PFSK-1 (cell line): ENCODE results near the gene FAM181A.

ENCODE experiments used
- FOXP2 ChIP-seq: optimal IDR thresholded peaks from 2 replicates; pipeline ENCODE3; 2011; ENCODE audit warnings: borderline replicate concordance, control low read depth, inconsistent platforms; ENCODE audit not compliant: insufficient read depth; ENCODE audit errors: extremely low read length, extremely low read depth
- POLR2AphosphoS5 ChIP-seq: IDR thresholded peaks from 2 replicates; pipeline ENCODE4 v1.6.1; 2012; ENCODE audit warnings: low read depth, mild to moderate bottlenecking, control low read depth, low read length, moderate library complexity
- SIN3A ChIP-seq: IDR thresholded peaks from 2 replicates; pipeline ENCODE4 v1.6.1; 2012; ENCODE audit warnings: mild to moderate bottlenecking, low read length, moderate library complexity, borderline replicate concordance; ENCODE audit not compliant: insufficient read depth
- TAF1 ChIP-seq: IDR thresholded peaks from 2 replicates; pipeline ENCODE4 v1.6.1; 2012; ENCODE audit warnings: low read length, control low read depth, borderline replicate concordance; ENCODE audit not compliant: insufficient read depth
- TF ChIP-seq, protein P1 (sequence below), 2 experiments: IDR thresholded peaks; 2 replicates each; pipeline versions ENCODE4 v1.6.1 to v1.8.0; 2011 to 2012; ENCODE audit warnings: low read depth in 2 of 2, low read length in 2 of 2, control low read depth in 1 of 2, inconsistent platforms in 1 of 2, mild to moderate bottlenecking in 1 of 2, moderate library complexity in 1 of 2; ENCODE audit not compliant: insufficient read depth in 1 of 2

Gene FAM181A

GRCh38 chr14:93941293-93941910 lies 14.3 kb downstream of the FAM181A start:
- TF ChIP-seq TAF1 (no peak), SIN3A (no peak), FOXP2 (no peak), POLR2AphosphoS5 (no peak)

GRCh38 chr14:93943052-93943451 lies 15.9 kb downstream of the FAM181A start:
- TF ChIP-seq TAF1: no peak
- TF ChIP-seq SIN3A: no peak
- TF ChIP-seq, protein P1, sequence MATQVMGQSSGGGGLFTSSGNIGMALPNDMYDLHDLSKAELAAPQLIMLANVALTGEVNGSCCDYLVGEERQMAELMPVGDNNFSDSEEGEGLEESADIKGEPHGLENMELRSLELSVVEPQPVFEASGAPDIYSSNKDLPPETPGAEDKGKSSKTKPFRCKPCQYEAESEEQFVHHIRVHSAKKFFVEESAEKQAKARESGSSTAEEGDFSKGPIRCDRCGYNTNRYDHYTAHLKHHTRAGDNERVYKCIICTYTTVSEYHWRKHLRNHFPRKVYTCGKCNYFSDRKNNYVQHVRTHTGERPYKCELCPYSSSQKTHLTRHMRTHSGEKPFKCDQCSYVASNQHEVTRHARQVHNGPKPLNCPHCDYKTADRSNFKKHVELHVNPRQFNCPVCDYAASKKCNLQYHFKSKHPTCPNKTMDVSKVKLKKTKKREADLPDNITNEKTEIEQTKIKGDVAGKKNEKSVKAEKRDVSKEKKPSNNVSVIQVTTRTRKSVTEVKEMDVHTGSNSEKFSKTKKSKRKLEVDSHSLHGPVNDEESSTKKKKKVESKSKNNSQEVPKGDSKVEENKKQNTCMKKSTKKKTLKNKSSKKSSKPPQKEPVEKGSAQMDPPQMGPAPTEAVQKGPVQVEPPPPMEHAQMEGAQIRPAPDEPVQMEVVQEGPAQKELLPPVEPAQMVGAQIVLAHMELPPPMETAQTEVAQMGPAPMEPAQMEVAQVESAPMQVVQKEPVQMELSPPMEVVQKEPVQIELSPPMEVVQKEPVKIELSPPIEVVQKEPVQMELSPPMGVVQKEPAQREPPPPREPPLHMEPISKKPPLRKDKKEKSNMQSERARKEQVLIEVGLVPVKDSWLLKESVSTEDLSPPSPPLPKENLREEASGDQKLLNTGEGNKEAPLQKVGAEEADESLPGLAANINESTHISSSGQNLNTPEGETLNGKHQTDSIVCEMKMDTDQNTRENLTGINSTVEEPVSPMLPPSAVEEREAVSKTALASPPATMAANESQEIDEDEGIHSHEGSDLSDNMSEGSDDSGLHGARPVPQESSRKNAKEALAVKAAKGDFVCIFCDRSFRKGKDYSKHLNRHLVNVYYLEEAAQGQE (IDR thresholded peaks at IDR 0.05; ENCODE audit: insufficient read depth in 1 of 2, low read depth in 2 of 2, low read length in 2 of 2): no peak
- TF ChIP-seq POLR2AphosphoS5: no peak
- no peak for TF ChIP-seq FOXP2

DNA sequence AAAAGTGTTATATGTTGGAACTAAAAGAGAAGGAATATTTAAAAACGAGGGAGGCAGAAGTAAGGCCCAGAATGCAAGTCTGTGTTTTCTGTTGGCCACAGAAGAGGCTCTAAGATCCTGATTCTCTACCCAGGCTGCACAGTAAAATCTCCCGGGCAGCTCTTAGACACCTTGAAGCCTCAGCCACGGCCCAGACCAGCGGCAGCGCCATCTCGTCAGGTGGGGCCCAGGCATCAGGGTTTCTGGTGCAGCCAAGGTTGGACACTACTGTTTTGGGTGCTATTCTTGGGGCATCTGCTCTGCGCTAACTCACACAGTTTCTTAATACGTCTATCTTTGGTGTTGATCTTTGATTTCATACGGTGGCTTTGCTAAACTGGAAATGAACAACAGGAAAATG lies 16.8 kb downstream of the FAM181A start:
- TF ChIP-seq TAF1 (no peak), SIN3A (no peak)

GRCh38 chr14:93944348-93945069 lies 17.4 kb downstream of the FAM181A start:
- TF ChIP-seq POLR2AphosphoS5: no peak
- TF ChIP-seq TAF1: no peak
- no peak for TF ChIP-seq FOXP2
- TF ChIP-seq SIN3A: no peak
- TF ChIP-seq, protein P1 (IDR thresholded peaks at IDR 0.05; ENCODE audit: insufficient read depth in 1 of 2, low read depth in 2 of 2, low read length in 2 of 2): no peak

DNA sequence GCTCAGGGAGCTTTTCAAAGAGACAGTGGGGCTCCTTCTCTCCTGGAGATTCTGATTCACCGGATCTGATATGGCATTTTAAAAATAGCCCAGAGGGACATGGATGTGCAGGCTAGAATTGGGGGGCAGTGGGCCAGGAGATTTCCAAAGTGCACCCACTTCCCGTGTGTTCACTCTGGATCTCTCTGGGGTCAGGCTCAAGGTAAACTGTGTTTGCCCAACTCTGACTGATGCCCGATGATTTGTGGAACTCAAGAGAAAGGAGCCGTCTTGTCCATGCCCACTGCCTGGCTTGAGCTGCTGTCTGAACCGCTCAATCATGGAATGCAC lies 17.9 kb downstream of the FAM181A start:
- TF ChIP-seq, protein P1 (IDR thresholded peaks at IDR 0.05; ENCODE audit: insufficient read depth in 1 of 2, low read depth in 2 of 2, low read length in 2 of 2): no peak
- no peak for TF ChIP-seq FOXP2
- no peak for TF ChIP-seq POLR2AphosphoS5
- no peak for TF ChIP-seq TAF1

GRCh38 chr14:93946104-93946503 lies 19.0 kb downstream of the FAM181A start:
- TF ChIP-seq FOXP2: no peak
- TF ChIP-seq SIN3A: no peak
- TF ChIP-seq TAF1: no peak
